Measurements from ENCODE around the gene NFKBIL1.
A peak's percentile ranks its signal among the peaks of the same experiment; 100 is the strongest.

DNA sequence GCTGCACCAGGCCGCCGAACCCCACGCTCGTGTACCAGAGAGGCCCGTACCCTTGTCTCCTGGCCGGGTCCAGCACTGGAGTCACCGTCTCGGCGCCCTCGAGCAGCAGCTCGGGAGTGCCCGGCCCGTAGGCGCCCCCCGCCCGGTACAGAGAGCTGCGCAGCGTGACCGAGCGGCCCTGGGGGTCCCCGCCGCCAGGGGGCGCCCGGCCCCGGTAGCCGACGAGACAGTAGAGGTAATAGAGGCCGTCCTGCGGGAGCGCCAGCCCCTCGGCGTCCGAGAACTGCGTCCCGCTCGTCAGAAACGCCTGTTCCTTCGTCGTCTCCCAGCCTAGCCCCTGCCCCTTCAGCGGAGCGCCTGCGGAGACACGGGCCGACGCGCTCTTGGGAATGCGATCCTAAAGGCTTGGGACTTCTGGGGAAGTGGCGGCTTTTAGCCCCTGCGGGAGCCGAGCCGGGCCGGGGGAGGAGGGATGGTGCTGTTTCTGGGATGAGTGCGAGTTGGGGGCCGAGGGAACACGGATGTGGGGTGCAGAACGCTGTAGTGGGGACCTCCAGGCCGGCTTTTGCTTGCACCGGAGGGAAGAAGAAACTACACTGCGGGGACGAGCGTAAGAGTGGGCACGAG lies 33.5 kb downstream of the NFKBIL1 start:
- TF ChIP-seq POLR2A (IDR thresholded peaks at IDR 0.05; ENCODE audit: low read depth, low read length) = no peak
- 0 out of 2 replicates have a peak, but pooled peaks have one; percentile 53 for TF ChIP-seq POLR2AphosphoS5 (IDR thresholded peaks at IDR 0.05; ENCODE audit: low read depth, low read length)
- no peak for TF ChIP-seq SPI1 (IDR thresholded peaks at IDR 0.05; ENCODE audit: low read depth, low read length)
- TF ChIP-seq TAF1 (IDR thresholded peaks at IDR 0.05; ENCODE audit: low read depth, low read length) = no peak

All from GM12891 (cell line).